Mesenchymal stem cell (in vitro differentiated cells and primary cell): Measurements from ENCODE around the gene PYGB.

Source experiments
- DNase-seq: peaks from one replicate; pipeline ENCODE4 v3.0.0-alpha.2; 2013
- H2AFZ ChIP-seq: one replicate; pipeline ENCODE4 v1.6.1; 2013; ENCODE audit warnings: low read depth, mild to moderate bottlenecking, control low read depth, inconsistent platforms, low read length, moderate library complexity
- H2AK5ac ChIP-seq: 2 replicates; pipeline ENCODE4 v1.6.1; 2013; ENCODE audit warnings: low read length, moderate library complexity, mild to moderate bottlenecking, inconsistent platforms; ENCODE audit not compliant: severe bottlenecking
- H2BK120ac ChIP-seq: one replicate; pipeline ENCODE4 v1.6.1; 2013; ENCODE audit warnings: low read depth, mild to moderate bottlenecking, inconsistent platforms, low read length, moderate library complexity
- H2BK12ac ChIP-seq, 2 experiments: one replicate each; pipeline ENCODE4 v1.6.1; 2013; ENCODE audit warnings: inconsistent platforms in 2 of 2, low read length in 2 of 2, mild to moderate bottlenecking in 2 of 2, moderate library complexity in 2 of 2, control low read depth in 1 of 2
- H2BK15ac ChIP-seq: one replicate; pipeline ENCODE4 v1.6.1; 2013; ENCODE audit warnings: mild to moderate bottlenecking, low read depth, inconsistent platforms; ENCODE audit not compliant: poor library complexity, severe bottlenecking
- H2BK5ac ChIP-seq: 2 replicates; pipeline ENCODE4 v1.6.1; 2013; ENCODE audit warnings: low read depth, mild to moderate bottlenecking, low read length, control low read depth, inconsistent platforms; ENCODE audit not compliant: poor library complexity, severe bottlenecking
- H3K14ac ChIP-seq, 2 experiments: one replicate each; pipeline ENCODE4 v1.6.1; 2013; ENCODE audit warnings: inconsistent platforms in 2 of 2, low read length in 2 of 2, control low read depth in 1 of 2, mild to moderate bottlenecking in 1 of 2, moderate library complexity in 1 of 2
- H3K18ac ChIP-seq, 2 experiments: one replicate each; pipeline ENCODE4 v1.6.1; 2013; ENCODE audit warnings: inconsistent platforms in 2 of 2, low read length in 2 of 2, control low read depth in 1 of 2, low read depth in 1 of 2, mild to moderate bottlenecking in 1 of 2
- H3K23ac ChIP-seq, 2 experiments: one replicate each; pipeline ENCODE4 v1.6.1; 2013; ENCODE audit warnings: inconsistent platforms in 2 of 2, low read length in 2 of 2, mild to moderate bottlenecking in 2 of 2, moderate library complexity in 2 of 2, control low read depth in 1 of 2
- H3K27ac ChIP-seq: 2 replicates; pipeline ENCODE4 v1.5.1; 2013; ENCODE audit warnings: mild to moderate bottlenecking, moderate library complexity, low read length, control low read depth, inconsistent platforms; ENCODE audit not compliant: poor library complexity, severe bottlenecking
- H3K27me3 ChIP-seq, 2 experiments: 2 replicates each; pipeline versions ENCODE4 v1.6.1 to v1.7.0; 2013; ENCODE audit warnings: low read length in 2 of 2, mild to moderate bottlenecking in 2 of 2, moderate library complexity in 2 of 2, control low read depth in 1 of 2, inconsistent platforms in 1 of 2; ENCODE audit not compliant: control insufficient read depth in 1 of 2, insufficient read depth in 1 of 2
- H3K36me3 ChIP-seq, 2 experiments: 2 replicates each; pipeline versions ENCODE4 v1.6.1 to v1.7.0; 2013; ENCODE audit warnings: low read length in 2 of 2, control low read depth in 1 of 2, inconsistent platforms in 1 of 2, low read depth in 1 of 2, mild to moderate bottlenecking in 1 of 2; ENCODE audit not compliant: insufficient read depth in 2 of 2, control insufficient read depth in 1 of 2
- H3K4ac ChIP-seq, 2 experiments: one replicate each; pipeline ENCODE4 v1.6.1; 2013; ENCODE audit warnings: inconsistent platforms in 2 of 2, low read length in 2 of 2, mild to moderate bottlenecking in 2 of 2, moderate library complexity in 2 of 2, control low read depth in 1 of 2, low read depth in 1 of 2
- H3K4me1 ChIP-seq: 2 replicates; pipeline ENCODE4 v1.6.1; 2013; ENCODE audit warnings: low read depth, low read length, control low read depth; ENCODE audit not compliant: control insufficient read depth, insufficient read depth
- H3K4me2 ChIP-seq: 2 replicates; pipeline ENCODE4 v1.6.1; 2013; ENCODE audit warnings: low read length, mild to moderate bottlenecking, inconsistent platforms; ENCODE audit not compliant: poor library complexity, severe bottlenecking
- H3K4me3 ChIP-seq, 2 experiments: 2 replicates each; pipeline versions ENCODE4 v1.5.1 to v1.7.0; 2013; ENCODE audit warnings: low read length in 2 of 2, mild to moderate bottlenecking in 2 of 2, control low read depth in 1 of 2, low read depth in 1 of 2; ENCODE audit not compliant: insufficient read depth in 1 of 2
- H3K79me1 ChIP-seq: replicated peaks from 2 replicates; pipeline ENCODE4 v1.6.1; 2013; ENCODE audit warnings: mild to moderate bottlenecking, control low read depth, low read length, inconsistent platforms; ENCODE audit not compliant: poor library complexity, severe bottlenecking
- H3K9ac ChIP-seq: 2 replicates; pipeline ENCODE4 v1.7.0; 2013; ENCODE audit warnings: mild to moderate bottlenecking, low read length, moderate library complexity
- H3K9me3 ChIP-seq: 2 replicates; pipeline ENCODE4 v1.7.0; 2013; ENCODE audit warnings: mild to moderate bottlenecking, low read length; ENCODE audit not compliant: control insufficient read depth
- H4K8ac ChIP-seq: one replicate; pipeline ENCODE4 v1.6.1; 2013; ENCODE audit warnings: inconsistent platforms, mild to moderate bottlenecking, low read length, moderate library complexity
- H4K91ac ChIP-seq: one replicate; pipeline ENCODE4 v1.6.1; 2013; ENCODE audit warnings: mild to moderate bottlenecking, low read length, inconsistent platforms
- WGBS: methylation state at CpG from one replicate; pipeline ENCODE4 v1.1.7; 2013; ENCODE audit warnings: mixed read lengths; 5-methylcytosine and 5-hydroxymethylcytosine counted together

The PYGB gene

DNA sequence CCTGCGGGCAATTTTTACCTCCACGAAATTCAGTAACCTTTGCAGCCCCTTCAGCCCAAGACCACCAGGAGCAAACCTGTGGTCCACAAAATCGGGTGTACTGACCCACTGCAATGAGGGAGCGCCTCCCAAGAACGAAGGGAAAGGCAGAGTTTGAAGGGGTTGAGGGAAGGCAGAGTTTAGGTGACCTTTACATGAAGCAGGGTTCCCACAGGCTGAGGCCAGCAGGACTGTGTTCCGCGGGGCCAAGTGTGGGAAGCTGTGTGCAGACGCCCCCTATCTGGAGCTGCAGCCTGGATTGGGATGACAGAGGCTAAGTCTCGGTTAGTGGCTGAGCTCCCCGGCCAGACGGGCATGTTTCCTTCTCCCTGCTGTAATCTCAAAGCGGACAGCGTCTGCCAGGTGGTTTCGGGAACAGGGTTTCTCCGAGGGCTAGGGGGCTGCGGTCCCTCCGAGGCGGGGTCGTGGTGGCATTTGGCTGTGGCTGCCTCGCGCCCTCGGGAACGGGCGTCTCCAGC, 826 bp upstream of the PYGB start:
- 11% methylated on average over 24 of the region's 24 CpGs for WGBS

DNA sequence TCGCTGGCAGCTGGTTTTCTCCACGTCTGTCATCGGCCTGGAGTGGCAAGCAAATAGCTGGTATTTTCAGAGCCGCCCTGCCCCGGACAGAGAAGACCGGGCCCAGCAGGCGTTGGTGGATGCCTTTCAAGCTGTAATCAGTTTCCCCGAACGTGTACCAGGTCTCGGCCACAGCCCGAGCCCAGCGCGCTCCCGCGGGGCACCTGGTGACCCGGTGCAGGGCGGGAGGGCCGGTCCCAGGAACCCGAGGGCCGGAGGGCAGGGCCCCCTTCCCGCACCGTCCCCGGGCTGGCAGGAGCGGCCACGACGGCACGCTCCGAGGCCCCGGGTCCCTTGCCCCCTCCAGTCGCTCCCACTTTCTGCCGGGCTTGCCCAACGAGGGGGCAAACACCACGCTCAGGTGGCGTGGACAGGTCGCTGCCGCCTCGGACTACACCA, 348 bp upstream of the PYGB start:
- Histone ChIP-seq H3K4me3 (peak overlapping the region; percentile 72 to 85), H3K27me3 (no peaks in the 10 kb centered on the region), H2AK5ac (no peak overlapping the region), H3K14ac (peak overlapping the region in 1 of 2 experiments; percentile 75), H3K27ac (peak overlapping the region; percentile 72), H3K4ac (peak overlapping the region; percentile 32 to 79), H3K9me3 (no peaks in the 10 kb centered on the region), H4K8ac (peak overlapping the region; percentile 93), H2BK15ac (no peak overlapping the region), H4K91ac (peak overlapping the region; percentile 71), H3K79me1 (peaks cover 6% of the 10 kb centered on the region), H2BK5ac (peak overlapping the region; percentile 94), H3K4me1 (peaks cover 24% of the 10 kb centered on the region), H3K18ac (peak overlapping the region; percentile 76 to 85), H2AFZ (peak overlapping the region; percentile 87), H3K4me2 (peak overlapping the region; percentile 95), H3K23ac (peak overlapping the region in 1 of 2 experiments; percentile 75), H2BK12ac (peak overlapping the region; percentile 65 to 89), H3K9ac (peak overlapping the region; percentile 82), H2BK120ac (peak overlapping the region; percentile 29), H3K36me3 (peaks cover 0 to 6% of the 10 kb centered on the region in 2 experiments)
- 2% methylated on average over 23 of the region's 37 CpGs for WGBS
- peak; percentile 77 for DNase-seq

More for the DNA sequence above, 826 bp upstream of the PYGB start:
- Histone ChIP-seq H3K36me3 (peaks cover 0 to 3% of the 10 kb centered on the region in 2 experiments), H3K4me3 (peak overlapping the region; percentile 72 to 85), H2BK15ac (no peak overlapping the region), H2BK12ac (peak overlapping the region in 1 of 2 experiments; percentile 89), H3K14ac (peak overlapping the region in 1 of 2 experiments; percentile 75), H2AK5ac (no peak overlapping the region), H3K4me1 (peaks cover 20% of the 10 kb centered on the region), H3K27ac (peak overlapping the region; percentile 72), H3K9me3 (no peaks in the 10 kb centered on the region), H3K4ac (peak overlapping the region; percentile 32 to 79), H2BK5ac (peak overlapping the region; percentile 75), H3K4me2 (peak overlapping the region; percentile 95), H3K18ac (peak overlapping the region; percentile 76 to 85), H4K8ac (peak overlapping the region; percentile 93), H3K79me1 (peaks cover 6% of the 10 kb centered on the region), H2BK120ac (peak overlapping the region; percentile 29), H3K27me3 (no peaks in the 10 kb centered on the region), H4K91ac (peak overlapping the region; percentile 43), H3K23ac (peak overlapping the region in 1 of 2 experiments; percentile 75), H3K9ac (peak overlapping the region; percentile 82), H2AFZ (peak overlapping the region; percentile 87)
- peak; percentile 86 for DNase-seq

DNA sequence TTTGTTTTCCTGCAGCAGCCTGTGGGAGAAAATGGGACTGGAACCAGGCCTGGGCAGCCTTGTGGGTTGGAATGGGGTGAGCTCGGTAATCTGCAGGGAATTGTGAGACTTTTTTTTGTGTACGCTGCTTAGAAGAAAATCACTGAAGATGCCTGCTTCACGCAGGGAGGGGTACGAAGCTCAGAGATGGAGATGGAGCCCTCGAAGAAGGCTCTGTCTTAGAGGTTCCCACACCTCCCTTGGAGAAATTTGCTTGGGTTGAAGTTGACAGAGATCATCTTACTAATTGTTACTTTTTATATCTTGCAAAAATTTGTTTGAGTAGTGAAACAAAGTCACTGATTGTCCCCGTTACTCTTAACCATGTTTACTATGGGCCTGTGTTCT, 894 bp downstream of the PYGB start:
- Histone ChIP-seq H3K27me3 (no peaks in the 10 kb centered on the region), H3K9me3 (no peaks in the 10 kb centered on the region), H4K8ac (no peak overlapping the region), H2BK120ac (no peak overlapping the region), H4K91ac (no peak overlapping the region), H2AK5ac (no peak overlapping the region), H3K4me2 (peak overlapping the region; percentile 33), H3K9ac (peak overlapping the region; percentile 90), H3K27ac (peak overlapping the region; percentile 70), H2BK5ac (no peak overlapping the region), H2AFZ (no peak overlapping the region), H2BK15ac (no peak overlapping the region), H3K4ac (peak overlapping the region in 1 of 2 experiments; percentile 52), H3K36me3 (peaks cover 0 to 9% of the 10 kb centered on the region in 2 experiments), H3K23ac (no peak overlapping the region), H3K4me3 (peak overlapping the region; percentile 85 to 90), H3K79me1 (peaks cover 6% of the 10 kb centered on the region), H3K4me1 (peaks cover 31% of the 10 kb centered on the region), H3K14ac (no peak overlapping the region), H3K18ac (peak overlapping the region in 1 of 2 experiments; percentile 38), H2BK12ac (no peak overlapping the region)
- DNase-seq: no peak
- WGBS: 8% methylated on average over 5 of the region's 6 CpGs

DNA sequence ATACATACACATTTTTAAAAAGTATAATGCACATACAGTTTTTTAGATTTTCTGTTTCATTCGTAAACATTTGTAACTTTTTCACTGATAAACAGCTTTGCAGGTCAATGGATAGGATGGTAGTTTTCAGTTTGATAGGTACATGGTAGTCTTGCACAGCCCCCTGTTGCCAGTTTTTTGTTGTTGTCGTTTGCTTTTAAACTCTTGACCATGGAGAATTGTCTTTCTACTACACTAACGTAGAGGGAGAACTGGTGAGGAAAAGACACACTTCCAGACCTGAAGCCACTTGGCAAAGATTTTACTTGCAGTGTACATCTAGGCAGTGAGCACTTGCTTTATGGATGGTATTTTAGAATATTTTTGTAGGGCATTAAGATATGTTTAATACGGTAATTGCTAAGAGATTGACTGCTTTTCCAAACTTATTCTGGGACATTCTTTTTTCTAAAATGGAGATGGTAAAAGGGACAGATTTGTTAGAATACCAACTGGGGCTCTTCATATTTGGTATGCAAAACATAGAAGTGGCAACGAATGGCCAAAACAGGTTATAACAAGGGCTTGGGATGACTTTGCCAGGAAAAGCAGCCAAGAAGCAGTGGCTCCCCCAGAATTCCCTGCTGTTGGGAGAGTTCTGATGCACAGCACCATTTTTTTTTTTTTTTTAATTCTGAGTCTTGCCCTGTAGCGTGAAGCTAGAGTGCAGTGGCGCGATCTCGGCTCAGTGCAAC, 1.5 kb downstream of the PYGB start:
- peak overlapping the region; percentile 46 for H3K27ac ChIP-seq
- H2BK15ac ChIP-seq: no peak overlapping the region
- no peak overlapping the region for H4K91ac ChIP-seq
- H3K4me3 ChIP-seq: peak overlapping the region in 1 of 2 experiments; percentile 85
- H3K9me3 ChIP-seq: no peaks in the 10 kb centered on the region
- no peak overlapping the region for H3K14ac ChIP-seq
- peaks cover 31% of the 10 kb centered on the region for H3K4me1 ChIP-seq
- no peak overlapping the region for H3K18ac ChIP-seq
- H3K4ac ChIP-seq: no peak overlapping the region
- no peak overlapping the region for H3K23ac ChIP-seq
- peak overlapping the region; percentile 90 for H3K9ac ChIP-seq
- peaks cover 6% of the 10 kb centered on the region for H3K79me1 ChIP-seq
- no peak overlapping the region for H2AFZ ChIP-seq
- 72% methylated on average over 9 of the region's 9 CpGs for WGBS
- peaks cover 0 to 9% of the 10 kb centered on the region in 2 experiments for H3K36me3 ChIP-seq
- peak overlapping the region; percentile 68 for H3K4me2 ChIP-seq
- H2BK12ac ChIP-seq: no peak overlapping the region
- H4K8ac ChIP-seq: no peak overlapping the region
- H2BK5ac ChIP-seq: no peak overlapping the region
- no peak overlapping the region for H2AK5ac ChIP-seq
- H3K27me3 ChIP-seq: no peaks in the 10 kb centered on the region
- no peak overlapping the region for H2BK120ac ChIP-seq
- no peak for DNase-seq
